ENCODE data around the gene TIMM17A.

DNA sequence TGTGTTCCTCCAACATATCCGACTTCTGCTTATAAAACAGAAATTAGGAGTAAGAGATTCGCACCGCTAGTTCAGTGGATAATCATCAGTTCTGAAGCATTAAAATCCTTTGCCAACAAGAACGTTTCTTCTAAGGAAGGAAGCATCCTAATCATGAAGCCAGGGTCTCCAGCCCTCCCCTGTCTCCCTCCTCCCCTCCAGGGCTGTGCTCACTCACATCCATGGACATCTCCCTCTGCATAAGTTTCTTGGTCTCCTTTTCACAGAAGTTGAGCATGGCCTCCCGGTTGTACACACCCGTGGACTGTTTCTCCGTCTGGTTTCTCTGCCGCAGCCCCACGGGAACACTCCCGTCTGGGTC, 9.5 kb upstream of the TIMM17A start:
- TF ChIP-seq CTCF (IDR thresholded peaks at IDR 0.05; ENCODE audit: insufficient read depth, low read depth, low read length), result no peak
- no peak for TF ChIP-seq EZH2 (IDR thresholded peaks at IDR 0.05; ENCODE audit: insufficient read depth, low read length)
